ENCODE measurements around the gene KRT12. TPM values are rescaled to one million over a fixed set of nuclear protein-coding genes. Genes with fewer than 3 reads are reported as not detected.

The KRT12 gene
- total RNA-seq, 1 experiment from 2014 or later = not detected

- DNase-seq (ENCODE audit: low read depth) = no peak
Observed at GRCh38 chr17:40843242-40843641, 23.8 kb downstream of the KRT12 start.

GRCh38 chr17:40841246-40841645 lies 25.8 kb downstream of the KRT12 start:
- DNase-seq (ENCODE audit: low read depth) = no peak

GRCh38 chr17:40839194-40839593 lies 27.8 kb downstream of the KRT12 start:
- DNase-seq (ENCODE audit: low read depth) = no peak

GRCh38 chr17:40836020-40836419 lies 31.0 kb downstream of the KRT12 start:
- no peak for DNase-seq (ENCODE audit: low read depth)

GRCh38 chr17:40833882-40834281 lies 33.1 kb downstream of the KRT12 start:
- no peak for DNase-seq (ENCODE audit: low read depth)

- no peak for DNase-seq (ENCODE audit: low read depth)
Observed at GRCh38 chr17:40832840-40833239, 34.2 kb downstream of the KRT12 start.

- DNase-seq (ENCODE audit: low read depth) = no peak
Observed at GRCh38 chr17:40830085-40830776, 36.8 kb downstream of the KRT12 start.

- DNase-seq (ENCODE audit: low read depth) = no peak
Observed at GRCh38 chr17:40828454-40829044, 38.5 kb downstream of the KRT12 start.

GRCh38 chr17:40827746-40828453 lies 39.1 kb downstream of the KRT12 start:
- DNase-seq (ENCODE audit: low read depth) = peak; percentile 19

- DNase-seq (ENCODE audit: low read depth) = no peak
Observed at GRCh38 chr17:40825599-40825998, 41.4 kb downstream of the KRT12 start.

GRCh38 chr17:40824015-40824832 lies 42.8 kb downstream of the KRT12 start:
- no peak for DNase-seq (ENCODE audit: low read depth)

GRCh38 chr17:40822132-40822812 lies 44.8 kb downstream of the KRT12 start, which contains the start of gene KRT10:
KRT10 (minus strand) TSS chr17:40822614; CDS start chr17:40822585, 29 bp downstream.
- DNase-seq (ENCODE audit: low read depth) = no peak

GRCh38 chr17:40821536-40821935 lies 45.5 kb downstream of the KRT12 start:
- DNase-seq (ENCODE audit: low read depth) = no peak

GRCh38 chr17:40820228-40820838 lies 46.7 kb downstream of the KRT12 start:
- no peak for DNase-seq (ENCODE audit: low read depth)

GRCh38 chr17:40819528-40820125 lies 47.4 kb downstream of the KRT12 start:
- DNase-seq (ENCODE audit: low read depth) = peak; percentile 5

- peak; percentile 74 for DNase-seq (ENCODE audit: low read depth)
Observed at GRCh38 chr17:40818733-40819527, 48.1 kb downstream of the KRT12 start.

GRCh38 chr17:40818343-40818732 lies 48.7 kb downstream of the KRT12 start:
- peak; percentile 6 for DNase-seq (ENCODE audit: low read depth)

GRCh38 chr17:40817103-40817682 lies 49.8 kb downstream of the KRT12 start:
- DNase-seq (ENCODE audit: low read depth) = no peak

GRCh38 chr17:40816569-40816968 lies 50.5 kb downstream of the KRT12 start:
- DNase-seq (ENCODE audit: low read depth) = no peak

All from M059J (cell line).